Lower leg skin (tissue), 4 donors: ENCODE measurements around the gene DOCK3. TPM values are rescaled to one million over a fixed set of nuclear protein-coding genes. Genes with fewer than 3 reads are reported as not detected.
A peak's percentile ranks its signal among the peaks of the same experiment; 100 is the strongest.

Source experiments
- DNase-seq, 2 donors: peaks; one replicate each; pipeline ENCODE4 v3.0.0-alpha.2; 2019; ENCODE audit warnings: low spot score in 2 of 2
- H3K4me3 ChIP-seq: fragments of 200-600 bp; sonication (generic); 2 replicates; pipeline ENCODE4 v1.5.1; 2017; ENCODE audit warnings: mild to moderate bottlenecking, low read depth; ENCODE audit not compliant: poor library complexity, severe bottlenecking
- POLR2A ChIP-seq, 2 donors: fragments of 450-650 bp; IDR thresholded peaks; one replicate each; pipeline ENCODE4 v1.6.1; 2016 to 2017; ENCODE audit warnings: antibody characterized with exemption in 2 of 2, mild to moderate bottlenecking in 1 of 2, moderate library complexity in 1 of 2
- WGBS, 2 donors: methylation state at CpG; one replicate each; pipeline ENCODE4 v1.1.5; 2018; 5-methylcytosine and 5-hydroxymethylcytosine counted together
- intact Hi-C: fragments of 100-400 bp; cut with DNase I; formaldehyde crosslinking; loops from one replicate; pipeline ENCODE4 v1.15.0; 2023; ENCODE audit warnings: low total_unique reads
- total RNA-seq, 4 donors: library from RNA; depleted of rRNA; stranded (reverse); fragments of >200 nt; gene quantifications; one replicate each; pipeline ENCODE4 v1.1.0, GENCODE V29; 2016
- TF ChIP-seq, protein P1 (sequence below), 3 donors: fragments of 450-650 bp; IDR thresholded peaks; one replicate each; pipeline ENCODE4 v1.5.1; 2016; ENCODE audit warnings: antibody characterized with exemption in 3 of 3, mild to moderate bottlenecking in 3 of 3, moderate library complexity in 2 of 3

DOCK3 gene
- total RNA-seq, 4 donors from 2014 or later = 2.0 to 4.5 (median 3.0) TPM

DNA sequence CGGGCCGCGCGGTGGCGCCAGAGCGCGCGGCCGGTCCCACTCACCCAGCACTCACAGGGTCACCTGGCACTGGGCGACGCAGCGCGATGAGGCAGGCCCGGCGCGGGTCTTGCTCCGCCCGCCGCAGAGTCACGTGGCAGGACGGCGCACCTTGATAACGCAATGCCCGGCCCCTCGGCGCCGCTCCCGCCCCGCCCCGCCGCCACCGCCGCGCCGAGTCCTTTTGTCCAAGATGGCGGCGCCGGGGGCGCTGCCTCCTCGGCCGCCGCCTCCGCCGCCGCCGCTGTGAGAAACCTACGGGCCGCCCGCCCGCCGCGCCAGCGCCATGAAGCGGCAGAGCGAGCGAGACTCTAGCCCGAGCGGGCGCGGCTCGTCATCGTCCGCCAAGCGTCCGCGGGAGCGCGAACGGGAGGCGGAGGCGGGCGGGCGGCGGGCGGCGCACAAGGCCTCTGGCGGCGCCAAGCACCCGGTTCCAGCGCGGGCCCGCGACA, 716.4 kb downstream of the DOCK3 start, which contains the start of gene RBM15B:
TSS of gene RBM15B (plus strand) at position 211 of the 491 bp plus-strand sequence. CDS start at position 326, 115 bp downstream.
- TF ChIP-seq, protein P1, sequence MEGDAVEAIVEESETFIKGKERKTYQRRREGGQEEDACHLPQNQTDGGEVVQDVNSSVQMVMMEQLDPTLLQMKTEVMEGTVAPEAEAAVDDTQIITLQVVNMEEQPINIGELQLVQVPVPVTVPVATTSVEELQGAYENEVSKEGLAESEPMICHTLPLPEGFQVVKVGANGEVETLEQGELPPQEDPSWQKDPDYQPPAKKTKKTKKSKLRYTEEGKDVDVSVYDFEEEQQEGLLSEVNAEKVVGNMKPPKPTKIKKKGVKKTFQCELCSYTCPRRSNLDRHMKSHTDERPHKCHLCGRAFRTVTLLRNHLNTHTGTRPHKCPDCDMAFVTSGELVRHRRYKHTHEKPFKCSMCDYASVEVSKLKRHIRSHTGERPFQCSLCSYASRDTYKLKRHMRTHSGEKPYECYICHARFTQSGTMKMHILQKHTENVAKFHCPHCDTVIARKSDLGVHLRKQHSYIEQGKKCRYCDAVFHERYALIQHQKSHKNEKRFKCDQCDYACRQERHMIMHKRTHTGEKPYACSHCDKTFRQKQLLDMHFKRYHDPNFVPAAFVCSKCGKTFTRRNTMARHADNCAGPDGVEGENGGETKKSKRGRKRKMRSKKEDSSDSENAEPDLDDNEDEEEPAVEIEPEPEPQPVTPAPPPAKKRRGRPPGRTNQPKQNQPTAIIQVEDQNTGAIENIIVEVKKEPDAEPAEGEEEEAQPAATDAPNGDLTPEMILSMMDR (IDR thresholded peaks at IDR 0.05) = no peak
- TF ChIP-seq POLR2A (IDR thresholded peaks at IDR 0.05) = no peak
- peak; percentile 96 to 99 for DNase-seq
- intact Hi-C loops = loop anchor here (10.0 kb wide), 1 partner anchor 94 kb away; no protein-coding TSS in a partner anchor
- 0% methylated on average over 12 to 15 of the region's 83 CpGs for WGBS, 2 donors
- peak within 1 kb of the TSS; percentile 73 for H3K4me3 ChIP-seq

DNA sequence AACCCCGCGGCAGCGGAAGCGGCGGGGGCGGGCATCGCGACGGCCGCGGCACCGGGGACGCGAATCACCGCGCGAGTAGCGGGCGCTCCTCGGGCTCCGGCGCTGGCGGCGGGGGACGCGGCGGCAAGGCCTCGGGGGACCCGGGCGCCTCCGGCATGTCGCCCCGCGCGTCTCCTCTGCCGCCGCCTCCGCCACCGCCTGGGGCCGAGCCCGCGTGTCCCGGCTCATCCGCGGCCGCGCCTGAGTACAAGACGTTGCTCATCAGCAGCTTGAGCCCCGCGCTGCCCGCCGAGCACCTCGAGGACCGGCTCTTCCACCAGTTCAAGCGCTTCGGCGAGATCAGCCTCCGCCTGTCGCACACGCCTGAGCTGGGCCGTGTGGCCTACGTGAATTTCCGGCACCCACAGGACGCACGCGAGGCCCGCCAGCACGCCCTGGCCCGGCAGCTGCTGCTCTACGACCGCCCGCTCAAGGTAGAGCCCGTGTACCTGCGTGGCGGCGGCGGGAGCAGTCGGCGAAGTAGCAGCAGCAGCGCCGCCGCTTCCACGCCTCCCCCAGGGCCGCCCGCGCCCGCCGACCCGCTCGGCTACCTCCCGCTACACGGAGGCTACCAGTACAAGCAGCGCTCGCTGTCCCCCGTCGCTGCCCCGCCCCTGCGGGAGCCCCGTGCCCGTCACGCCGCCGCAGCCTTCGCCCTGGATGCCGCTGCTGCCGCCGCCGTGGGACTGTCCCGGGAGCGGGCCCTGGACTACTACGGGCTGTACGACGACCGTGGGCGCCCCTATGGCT, 717.0 kb downstream of the DOCK3 start:
- WGBS, 2 donors = 7 to 28% methylated on average over 24 to 57 of the region's 115 CpGs
- DNase-seq = peak in 1 of 2 donors; percentile 89
- TF ChIP-seq, protein P1 (IDR thresholded peaks at IDR 0.05) = no peak
- no peak for TF ChIP-seq POLR2A (IDR thresholded peaks at IDR 0.05)
- H3K4me3 ChIP-seq = peak overlapping the region; percentile 73
- intact Hi-C loops = loop anchor here (10.0 kb wide), 1 partner anchor 93 kb away; no protein-coding TSS in a partner anchor

DNA sequence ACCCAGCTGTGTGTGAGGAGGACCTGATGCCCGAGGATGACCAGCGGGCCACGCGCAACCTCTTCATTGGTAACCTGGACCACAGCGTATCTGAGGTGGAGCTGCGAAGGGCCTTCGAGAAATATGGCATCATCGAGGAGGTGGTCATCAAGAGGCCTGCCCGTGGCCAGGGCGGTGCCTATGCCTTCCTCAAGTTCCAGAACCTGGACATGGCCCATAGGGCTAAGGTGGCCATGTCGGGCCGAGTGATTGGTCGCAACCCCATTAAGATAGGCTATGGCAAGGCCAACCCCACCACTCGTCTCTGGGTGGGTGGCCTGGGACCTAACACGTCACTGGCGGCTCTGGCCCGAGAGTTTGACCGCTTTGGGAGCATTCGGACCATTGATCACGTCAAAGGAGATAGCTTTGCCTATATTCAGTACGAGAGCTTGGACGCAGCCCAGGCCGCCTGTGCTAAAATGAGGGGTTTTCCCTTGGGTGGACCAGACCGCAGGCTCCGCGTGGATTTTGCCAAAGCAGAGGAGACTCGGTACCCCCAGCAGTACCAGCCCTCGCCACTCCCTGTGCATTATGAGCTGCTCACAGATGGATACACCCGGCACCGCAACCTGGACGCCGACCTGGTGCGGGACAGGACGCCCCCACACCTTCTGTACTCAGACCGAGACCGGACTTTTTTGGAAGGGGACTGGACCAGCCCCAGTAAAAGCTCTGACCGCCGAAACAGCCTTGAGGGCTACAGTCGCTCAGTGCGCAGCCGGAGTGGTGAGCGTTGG, 717.8 kb downstream of the DOCK3 start:
- WGBS, 2 donors = 92 to 94% methylated on average over 38 to 42 of the region's 42 CpGs
- TF ChIP-seq POLR2A (IDR thresholded peaks at IDR 0.05) = no peak
- TF ChIP-seq, protein P1 (IDR thresholded peaks at IDR 0.05) = no peak
- H3K4me3 ChIP-seq = peak overlapping the region; percentile 73
- DNase-seq = peak in 1 of 2 donors; percentile 87
- intact Hi-C loops = loop anchor here (10.0 kb wide), 1 partner anchor 92 kb away; no protein-coding TSS in a partner anchor

DNA sequence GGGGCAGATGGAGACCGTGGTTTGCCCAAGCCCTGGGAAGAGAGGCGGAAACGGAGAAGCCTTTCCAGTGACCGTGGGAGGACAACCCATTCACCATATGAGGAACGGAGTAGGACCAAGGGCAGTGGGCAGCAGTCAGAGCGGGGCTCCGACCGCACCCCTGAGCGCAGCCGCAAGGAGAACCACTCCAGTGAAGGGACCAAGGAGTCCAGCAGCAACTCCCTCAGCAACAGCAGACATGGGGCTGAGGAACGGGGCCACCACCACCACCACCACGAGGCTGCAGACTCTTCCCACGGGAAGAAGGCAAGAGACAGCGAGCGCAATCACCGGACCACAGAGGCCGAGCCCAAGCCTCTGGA, 718.4 kb downstream of the DOCK3 start:
- no peak overlapping the region for H3K4me3 ChIP-seq
- 92 to 96% methylated on average over 17 of the region's 17 CpGs for WGBS, 2 donors
- intact Hi-C loops = loop anchor here (10.0 kb wide), 1 partner anchor 92 kb away; no protein-coding TSS in a partner anchor
- no peak for TF ChIP-seq POLR2A (IDR thresholded peaks at IDR 0.05)
- TF ChIP-seq, protein P1 (IDR thresholded peaks at IDR 0.05) = no peak
- DNase-seq = peak in 1 of 2 donors; percentile 80

DNA sequence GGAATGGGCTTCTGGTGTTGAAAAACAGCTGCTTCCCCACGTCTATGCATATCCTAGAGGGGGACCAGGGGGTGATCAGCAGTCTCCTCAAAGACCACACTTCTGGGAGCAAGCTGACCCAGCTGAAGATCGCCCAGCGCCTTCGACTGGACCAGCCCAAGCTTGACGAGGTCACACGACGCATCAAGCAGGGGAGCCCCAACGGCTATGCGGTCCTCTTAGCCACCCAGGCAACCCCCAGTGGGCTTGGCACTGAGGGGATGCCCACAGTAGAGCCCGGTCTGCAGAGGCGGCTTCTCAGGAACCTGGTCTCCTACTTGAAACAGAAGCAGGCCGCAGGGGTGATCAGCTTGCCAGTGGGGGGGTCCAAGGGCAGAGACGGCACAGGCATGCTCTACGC, 718.8 kb downstream of the DOCK3 start:
- no peak for TF ChIP-seq POLR2A (IDR thresholded peaks at IDR 0.05)
- TF ChIP-seq, protein P1 (IDR thresholded peaks at IDR 0.05) = no peak
- no peak overlapping the region for H3K4me3 ChIP-seq
- DNase-seq = peak in 1 of 2 donors; percentile 81
- 89 to 93% methylated on average over 12 to 14 of the region's 14 CpGs for WGBS, 2 donors
- intact Hi-C loops = loop anchor here (10.0 kb wide), 1 partner anchor 91 kb away; no protein-coding TSS in a partner anchor
